Natural killer cell treated with Interleukin-12 subunit alpha and Interleukin-12 subunit beta and Interleukin-15 and Interleukin-18, amount 100 ng/mL, for 72 hours (primary cell): Measurements from ENCODE around the gene DCAF11. TPM values are rescaled to one million over a fixed set of nuclear protein-coding genes. Genes with fewer than 3 reads are reported as not detected.

Source experiments
- ATAC-seq, 2 donors: fragments of 150-1000 bp; cut with Tn5 transposase in 1 of 2; sonication (Bioruptor Pico), chemical (Tn5 transposase) in 1 of 2; 2 replicates each; pipeline ENCODE4 v1.10.0; 2021
- DNase-seq: peaks from one replicate; pipeline ENCODE4 v3.0.0; 2022; ENCODE audit warnings: low spot score
- H3K27ac Mint-ChIP-seq, 2 donors: 1 replicate in 1 of 2; 2 replicates in 1 of 2; pipeline ENCODE4 v1.8.0; 2022; ENCODE audit warnings: mixed read lengths in 2 of 2, mild to moderate bottlenecking in 1 of 2, moderate library complexity in 1 of 2
- H3K27me3 Mint-ChIP-seq, 2 donors: 1 replicate in 1 of 2; 2 replicates in 1 of 2; pipeline ENCODE4 v1.8.0; 2022; ENCODE audit warnings: mixed read lengths in 2 of 2
- H3K36me3 Mint-ChIP-seq: one replicate; pipeline ENCODE4 v1.8.0; 2022; ENCODE audit warnings: mixed read lengths
- H3K4me1 Mint-ChIP-seq, 2 donors: 1 replicate in 1 of 2; 2 replicates in 1 of 2; pipeline ENCODE4 v1.8.0; 2022; ENCODE audit warnings: low read depth in 2 of 2, mixed read lengths in 2 of 2, mild to moderate bottlenecking in 1 of 2
- H3K4me3 Mint-ChIP-seq: one replicate; pipeline ENCODE4 v1.8.0; 2022; ENCODE audit warnings: mixed read lengths
- H3K9me3 Mint-ChIP-seq: 2 replicates; pipeline ENCODE4 v1.8.0; 2022; ENCODE audit warnings: mixed read lengths
- total RNA-seq, 2 donors: library from RNA; stranded (reverse); gene quantifications; one replicate each; pipeline ENCODE4 v1.2.3, GENCODE V29; 2022

Gene DCAF11
- total RNA-seq, 2 donors from 2014 or later = 87.4 to 96.1 TPM

- DNase-seq = no peak
- Mint-ChIP-seq H3K36me3 (peaks cover 13% of the 10 kb centered on the region), H3K27me3 (no peaks in the 10 kb centered on the region), H3K4me1 (peaks cover 27 to 28% of the 10 kb centered on the region in 2 donors), H3K27ac (no peak overlapping the region), H3K9me3 (no peaks in the 10 kb centered on the region), H3K4me3 (no peak overlapping the region)
- ATAC-seq = no peak
These were observed 36.4 kb downstream of the DCAF11 start for GRCh38 chr14:24150993-24151392.

GRCh38 chr14:24151404-24152080, 37.0 kb downstream of the DCAF11 start:
- DNase-seq = no peak
- no peak overlapping the region for H3K27ac Mint-ChIP-seq
- H3K4me1 Mint-ChIP-seq = peaks cover 23 to 28% of the 10 kb centered on the region in 2 donors
- no peaks in the 10 kb centered on the region for H3K27me3 Mint-ChIP-seq
- no peak overlapping the region for H3K4me3 Mint-ChIP-seq
- ATAC-seq = no peak
- H3K9me3 Mint-ChIP-seq = no peaks in the 10 kb centered on the region
- peaks cover 13% of the 10 kb centered on the region for H3K36me3 Mint-ChIP-seq

- no peak for DNase-seq
- H3K4me3 Mint-ChIP-seq = no peak overlapping the region
- peaks cover 5 to 14% of the 10 kb centered on the region in 2 donors for H3K4me1 Mint-ChIP-seq
- H3K27me3 Mint-ChIP-seq = no peaks in the 10 kb centered on the region
- no peak for ATAC-seq
- peak overlapping the region in 1 of 2 donors; percentile 72 for H3K27ac Mint-ChIP-seq
- peaks cover 14% of the 10 kb centered on the region for H3K36me3 Mint-ChIP-seq
- H3K9me3 Mint-ChIP-seq = no peaks in the 10 kb centered on the region
These were observed 40.5 kb downstream of the DCAF11 start for GRCh38 chr14:24155100-24155499.

GRCh38 chr14:24156840-24157239, 42.3 kb downstream of the DCAF11 start:
- H3K4me3 Mint-ChIP-seq = no peak overlapping the region
- ATAC-seq = no peak
- DNase-seq = no peak
- H3K27ac Mint-ChIP-seq = peak overlapping the region in 1 of 2 donors; percentile 62
- no peaks in the 10 kb centered on the region for H3K27me3 Mint-ChIP-seq
- H3K9me3 Mint-ChIP-seq = no peaks in the 10 kb centered on the region
- H3K4me1 Mint-ChIP-seq = peaks cover 13 to 19% of the 10 kb centered on the region in 2 donors
- peaks cover 14% of the 10 kb centered on the region for H3K36me3 Mint-ChIP-seq

- Mint-ChIP-seq H3K27ac (peak overlapping the region in 1 of 2 donors; percentile 62), H3K9me3 (no peaks in the 10 kb centered on the region), H3K4me1 (peaks cover 17 to 24% of the 10 kb centered on the region in 2 donors), H3K4me3 (no peak overlapping the region), H3K27me3 (no peaks in the 10 kb centered on the region), H3K36me3 (peaks cover 14% of the 10 kb centered on the region)
- no peak for ATAC-seq
- no peak for DNase-seq
These were observed 42.8 kb downstream of the DCAF11 start for GRCh38 chr14:24157331-24157730.

GRCh38 chr14:24159777-24160498, 45.4 kb downstream of the DCAF11 start:
- no peak for DNase-seq
- Mint-ChIP-seq H3K4me1 (peaks cover 26 to 41% of the 10 kb centered on the region in 2 donors), H3K4me3 (no peak overlapping the region), H3K27ac (peak overlapping the region; percentile 95 to 97), H3K27me3 (no peaks in the 10 kb centered on the region), H3K36me3 (peaks cover 23% of the 10 kb centered on the region), H3K9me3 (no peaks in the 10 kb centered on the region)
- ATAC-seq = no peak

GRCh38 chr14:24160499-24160849, 45.9 kb downstream of the DCAF11 start:
- DNase-seq = no peak
- Mint-ChIP-seq H3K9me3 (no peaks in the 10 kb centered on the region), H3K4me3 (no peak overlapping the region), H3K27ac (peak overlapping the region; percentile 95 to 97), H3K27me3 (no peaks in the 10 kb centered on the region), H3K36me3 (peaks cover 21% of the 10 kb centered on the region), H3K4me1 (peaks cover 26 to 42% of the 10 kb centered on the region in 2 donors)
- peak in 1 of 2 donors; percentile 1 for ATAC-seq

- DNase-seq = peak; percentile 96
- H3K9me3 Mint-ChIP-seq = no peaks in the 10 kb centered on the region
These were observed 46.5 kb downstream of the DCAF11 start, which contains the start of gene IRF9 for GRCh38 chr14:24160850-24161804. Gene IRF9 (plus strand): TSS chr14:24161265. CDS start chr14:24162145, 880 bp downstream.

GRCh38 chr14:24162093-24162492, 47.5 kb downstream of the DCAF11 start:
- DNase-seq (no peak), ATAC-seq (no peak)
- Mint-ChIP-seq H3K27me3 (no peaks in the 10 kb centered on the region), H3K4me1 (peaks cover 26 to 38% of the 10 kb centered on the region in 2 donors), H3K36me3 (peaks cover 9% of the 10 kb centered on the region), H3K9me3 (no peaks in the 10 kb centered on the region), H3K4me3 (peak overlapping the region; percentile 96), H3K27ac (peak overlapping the region; percentile 95 to 97)

More at GRCh38 chr14:24160850-24161804, 46.5 kb downstream of the DCAF11 start, which contains the start of gene IRF9:
- Mint-ChIP-seq H3K4me1 (peaks cover 26 to 41% of the 10 kb centered on the region in 2 donors), H3K27ac (peak within 1 kb of the TSS; percentile 95 to 97), H3K36me3 (peaks cover 15% of the 10 kb centered on the region), H3K4me3 (peak within 1 kb of the TSS; percentile 96), H3K27me3 (no peaks in the 10 kb centered on the region)
- peak; percentile 91 to 93 for ATAC-seq

- Mint-ChIP-seq H3K27ac (peak overlapping the region; percentile 64 to 71), H3K36me3 (peaks cover 22% of the 10 kb centered on the region), H3K4me3 (peak overlapping the region; percentile 38), H3K4me1 (peaks cover 39 to 49% of the 10 kb centered on the region in 2 donors), H3K9me3 (no peaks in the 10 kb centered on the region), H3K27me3 (no peaks in the 10 kb centered on the region)
- DNase-seq = no peak
- no peak for ATAC-seq
These were observed 50.0 kb downstream of the DCAF11 start for GRCh38 chr14:24164518-24164991.

- no peak for DNase-seq
- Mint-ChIP-seq H3K36me3 (peaks cover 24% of the 10 kb centered on the region), H3K27ac (peak overlapping the region in 1 of 2 donors; percentile 71), H3K4me3 (no peak overlapping the region), H3K27me3 (no peaks in the 10 kb centered on the region), H3K9me3 (no peaks in the 10 kb centered on the region), H3K4me1 (peaks cover 33 to 51% of the 10 kb centered on the region in 2 donors)
- ATAC-seq = no peak
These were observed 51.2 kb downstream of the DCAF11 start for GRCh38 chr14:24165785-24166184.

- DNase-seq (no peak), ATAC-seq (no peak)
- Mint-ChIP-seq H3K4me3 (no peak overlapping the region), H3K4me1 (peaks cover 27 to 44% of the 10 kb centered on the region in 2 donors), H3K9me3 (no peaks in the 10 kb centered on the region), H3K27me3 (no peaks in the 10 kb centered on the region), H3K27ac (peak overlapping the region; percentile 52 to 71), H3K36me3 (peaks cover 24% of the 10 kb centered on the region)
These were observed 53.0 kb downstream of the DCAF11 start for GRCh38 chr14:24167469-24168114.
